ENCODE data around the gene NHEJ1.

NHEJ1 gene

GRCh38 chr2:219168932-219169331 lies 8.3 kb upstream of the NHEJ1 start:
- in situ Hi-C loops (cut with HindIII; ENCODE audit: low sequenced_read_pairs), result no loop called here

GRCh38 chr2:219168526-219168925 lies 7.9 kb upstream of the NHEJ1 start:
- in situ Hi-C loops (cut with HindIII; ENCODE audit: low sequenced_read_pairs), result no loop called here

GRCh38 chr2:219167997-219168396 lies 7.4 kb upstream of the NHEJ1 start:
- in situ Hi-C loops (cut with HindIII; ENCODE audit: low sequenced_read_pairs), result no loop called here

- in situ Hi-C loops (cut with HindIII; ENCODE audit: low sequenced_read_pairs), result no loop called here
Measured at GRCh38 chr2:219165058-219165911, 4.7 kb upstream of the NHEJ1 start.

- in situ Hi-C loops (cut with HindIII; ENCODE audit: low sequenced_read_pairs), result no loop called here
Measured at GRCh38 chr2:219163156-219163555, 2.5 kb upstream of the NHEJ1 start.

GRCh38 chr2:219161097-219161496 lies 482 bp upstream of the NHEJ1 start:
- in situ Hi-C loops (cut with HindIII; ENCODE audit: low sequenced_read_pairs), result no loop called here

GRCh38 chr2:219159771-219160185 lies 837 bp downstream of the NHEJ1 start:
- in situ Hi-C loops (cut with HindIII; ENCODE audit: low sequenced_read_pairs), result no loop called here

GRCh38 chr2:219158586-219158985 lies 2.0 kb downstream of the NHEJ1 start:
- in situ Hi-C loops (cut with HindIII; ENCODE audit: low sequenced_read_pairs), result no loop called here

- in situ Hi-C loops (cut with HindIII; ENCODE audit: low sequenced_read_pairs), result no loop called here
Measured at GRCh38 chr2:219158025-219158424, 2.6 kb downstream of the NHEJ1 start.

GRCh38 chr2:219157396-219157795 lies 3.2 kb downstream of the NHEJ1 start:
- in situ Hi-C loops (cut with HindIII; ENCODE audit: low sequenced_read_pairs), result no loop called here

- in situ Hi-C loops (cut with HindIII; ENCODE audit: low sequenced_read_pairs), result no loop called here
Measured at GRCh38 chr2:219155054-219155644, 5.5 kb downstream of the NHEJ1 start.

- in situ Hi-C loops (cut with HindIII; ENCODE audit: low sequenced_read_pairs), result no loop called here
Measured at GRCh38 chr2:219149667-219150066, 10.9 kb downstream of the NHEJ1 start.

GRCh38 chr2:219142329-219142728 lies 18.3 kb downstream of the NHEJ1 start:
- in situ Hi-C loops (cut with HindIII; ENCODE audit: low sequenced_read_pairs), result no loop called here

- in situ Hi-C loops (cut with HindIII; ENCODE audit: low sequenced_read_pairs), result no loop called here
Measured at GRCh38 chr2:219140722-219141121, 19.9 kb downstream of the NHEJ1 start.

GRCh38 chr2:219133976-219134375 lies 26.6 kb downstream of the NHEJ1 start:
- in situ Hi-C loops (cut with HindIII; ENCODE audit: low sequenced_read_pairs), result no loop called here

- in situ Hi-C loops (cut with HindIII; ENCODE audit: low sequenced_read_pairs), result no loop called here
Measured at GRCh38 chr2:219131744-219132143, 28.9 kb downstream of the NHEJ1 start.

- in situ Hi-C loops (cut with HindIII; ENCODE audit: low sequenced_read_pairs), result no loop called here
Measured at GRCh38 chr2:219131327-219131726, 29.3 kb downstream of the NHEJ1 start.

- in situ Hi-C loops (cut with HindIII; ENCODE audit: low sequenced_read_pairs), result no loop called here
Measured at GRCh38 chr2:219129589-219129988, 31.0 kb downstream of the NHEJ1 start.

GRCh38 chr2:219128396-219128795 lies 32.2 kb downstream of the NHEJ1 start:
- in situ Hi-C loops (cut with HindIII; ENCODE audit: low sequenced_read_pairs), result no loop called here

- in situ Hi-C loops (cut with HindIII; ENCODE audit: low sequenced_read_pairs), result no loop called here
Measured at GRCh38 chr2:219127037-219127635, 33.5 kb downstream of the NHEJ1 start.

GRCh38 chr2:219126555-219126954 lies 34.1 kb downstream of the NHEJ1 start:
- in situ Hi-C loops (cut with HindIII; ENCODE audit: low sequenced_read_pairs), result no loop called here

GRCh38 chr2:219125886-219126270 lies 34.7 kb downstream of the NHEJ1 start:
- in situ Hi-C loops (cut with HindIII; ENCODE audit: low sequenced_read_pairs), result no loop called here

All from DLD1 (cell line).